Astrocyte of the cerebellum (primary cell): ENCODE measurements around the gene MEF2A.

Experiments used
- DNase-seq: peaks from one replicate; pipeline ENCODE4 v3.0.0-alpha.2; 2011; ENCODE audit warnings: low read depth
- H3K4me3 ChIP-seq: 2 replicates; pipeline ENCODE4 v1.5.1; 2011; ENCODE audit warnings: mild to moderate bottlenecking, low read depth, low read length, moderate library complexity
- CTCF ChIP-seq: IDR thresholded peaks from 2 replicates; pipeline ENCODE4 v1.5.1; 2012; ENCODE audit warnings: low read length, low read depth, moderate library complexity, mild to moderate bottlenecking; ENCODE audit errors: missing control alignments
- in situ Hi-C: cut with HindIII; loops from 2 replicates; pipeline ENCODE4 v1.10.0; 2017; ENCODE audit warnings: low sequenced_read_pairs

MEF2A gene

DNA sequence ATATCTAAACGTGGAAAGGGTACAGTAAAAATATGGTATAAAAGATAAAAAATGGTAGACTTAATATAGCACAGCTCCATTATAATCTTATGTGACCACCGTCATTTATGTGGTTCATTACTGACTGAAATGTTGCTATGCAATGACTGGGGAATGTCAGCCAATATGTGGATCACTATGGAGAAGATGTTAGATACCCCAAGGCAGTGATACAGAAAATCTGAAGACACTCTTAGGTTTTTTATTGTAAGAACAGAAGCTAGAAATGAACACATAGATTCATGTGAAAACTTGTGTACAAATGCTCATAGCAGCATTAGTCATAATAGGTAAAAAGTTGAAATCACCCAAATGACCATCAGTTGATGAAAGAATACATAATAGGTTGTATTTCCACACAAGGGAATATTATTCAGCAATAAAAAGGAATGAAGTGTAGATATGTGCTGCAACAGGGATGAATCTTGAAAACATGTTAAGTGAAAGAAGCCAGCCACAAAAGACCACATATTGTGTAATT lies 18.4 kb downstream of the MEF2A start:
- H3K4me3 ChIP-seq = no peak overlapping the region
- no peak for DNase-seq
- in situ Hi-C loops = no loop called here
- no peak for TF ChIP-seq CTCF

GRCh38 chr15:99586121-99586520 lies 20.3 kb downstream of the MEF2A start:
- in situ Hi-C loops = no loop called here
- TF ChIP-seq CTCF = no peak
- H3K4me3 ChIP-seq = no peak overlapping the region
- DNase-seq = no peak

GRCh38 chr15:99589801-99590200 lies 24.0 kb downstream of the MEF2A start:
- TF ChIP-seq CTCF = no peak
- H3K4me3 ChIP-seq = no peak overlapping the region
- in situ Hi-C loops = no loop called here
- no peak for DNase-seq

DNA sequence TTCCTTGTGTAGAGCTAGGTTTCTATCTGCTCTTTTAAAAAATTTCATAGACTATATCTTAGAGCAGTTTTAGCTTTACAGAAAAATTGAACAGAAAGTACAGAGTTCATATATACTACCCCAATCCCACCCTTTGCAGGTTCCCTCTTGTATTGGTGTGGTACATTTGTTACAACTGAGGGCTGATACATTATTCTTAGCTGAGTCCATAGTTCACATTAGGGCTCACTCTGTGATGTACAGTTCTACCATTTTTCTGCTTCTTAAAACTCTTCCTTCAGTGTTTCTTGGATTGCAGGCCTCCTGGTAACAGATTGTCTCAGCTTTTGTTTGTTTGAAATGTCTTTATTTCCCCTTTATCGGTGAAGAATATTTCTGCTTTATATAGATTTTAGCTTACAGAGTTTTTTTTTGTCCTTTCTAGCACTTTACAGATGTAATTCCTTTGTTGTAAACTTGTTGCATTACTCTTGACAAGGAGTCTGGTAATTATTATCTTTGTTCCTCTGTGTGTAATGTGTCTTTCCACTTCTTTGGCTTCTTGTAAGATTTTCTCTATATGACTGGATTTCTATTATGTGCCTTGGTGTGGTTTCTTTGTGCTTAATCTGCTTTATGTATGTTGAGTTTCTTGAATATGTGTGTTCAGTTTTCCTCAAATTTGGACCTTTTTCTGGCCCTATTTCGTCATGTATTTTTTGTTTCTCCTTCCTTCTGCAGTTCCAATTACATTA lies 25.3 kb downstream of the MEF2A start:
- in situ Hi-C loops = no loop called here
- DNase-seq = no peak
- no peak overlapping the region for H3K4me3 ChIP-seq
- TF ChIP-seq CTCF = no peak

GRCh38 chr15:99592145-99592791 lies 26.5 kb downstream of the MEF2A start:
- no peak for DNase-seq
- TF ChIP-seq CTCF = no peak
- in situ Hi-C loops = no loop called here
- no peak overlapping the region for H3K4me3 ChIP-seq

DNA sequence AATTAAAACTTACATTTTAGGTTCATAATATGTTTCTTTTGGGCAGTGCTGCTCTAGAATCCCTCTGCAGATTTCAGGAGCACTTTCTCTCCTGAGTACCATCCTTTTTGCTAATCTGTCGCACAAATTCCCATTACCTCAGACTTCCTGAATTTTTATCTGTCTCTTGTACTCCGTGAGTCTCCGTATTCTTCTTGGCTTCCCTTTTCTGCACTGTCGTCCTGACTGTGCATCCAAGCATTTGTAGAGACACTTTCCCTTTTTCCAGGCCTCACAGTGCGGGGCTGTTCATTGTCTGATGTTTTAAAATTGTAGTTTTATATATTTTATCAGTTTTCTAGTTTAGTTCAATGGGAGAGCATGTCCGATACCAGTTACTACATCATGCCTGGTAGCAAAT lies 27.3 kb downstream of the MEF2A start:
- TF ChIP-seq CTCF = no peak
- no peak overlapping the region for H3K4me3 ChIP-seq
- in situ Hi-C loops = no loop called here
- DNase-seq = no peak
